Vagina (tissue), 2 donors: ENCODE results near the gene DOCK2.

ENCODE experiments used
- CTCF ChIP-seq, 3 experiments: fragments of 450-650 bp in 2 of 3; fragments of 200-600 bp in 1 of 3; sonication (generic) in 1 of 3; IDR thresholded peaks; one replicate each; pipeline ENCODE4 v1.5.1; 2017 to 2019; ENCODE audit warnings: antibody characterized with exemption in 3 of 3, mild to moderate bottlenecking in 2 of 3, moderate library complexity in 2 of 3
- POLR2A ChIP-seq, 2 donors: fragments of 450-650 bp; IDR thresholded peaks; one replicate each; pipeline ENCODE4 v1.6.1; 2017; ENCODE audit warnings: antibody characterized with exemption in 2 of 2, mild to moderate bottlenecking in 2 of 2, moderate library complexity in 2 of 2
- POLR2AphosphoS5 ChIP-seq, 2 donors: sonication (generic); formaldehyde crosslinking; IDR thresholded peaks; one replicate each; pipeline ENCODE4 v1.9.0; 2017; ENCODE audit warnings: antibody characterized with exemption in 2 of 2, mild to moderate bottlenecking in 2 of 2, low read depth in 1 of 2; ENCODE audit not compliant: insufficient read depth in 1 of 2

GRCh38 chr5:169945831-169946261, 308.8 kb downstream of the DOCK2 start:
- no peak for TF ChIP-seq CTCF (IDR thresholded peaks at IDR 0.05)
- TF ChIP-seq POLR2AphosphoS5 (IDR thresholded peaks at IDR 0.05; ENCODE audit: insufficient read depth in 1 of 2, low read depth in 1 of 2), result peak in 1 of 2 donors; percentile 31
- no peak for TF ChIP-seq POLR2A (IDR thresholded peaks at IDR 0.05)
